DOHH2 (cell line): ENCODE measurements around the gene ZRANB1.

Experiments used
- CTCF ChIP-seq: fragments of 200-600 bp; sonication (generic); IDR thresholded peaks from one replicate; pipeline ENCODE4 v1.5.1; 2014; ENCODE audit warnings: antibody characterized with exemption, mild to moderate bottlenecking, low read depth, low read length; ENCODE audit not compliant: poor library complexity, severe bottlenecking
- EZH2phosphoT487 ChIP-seq: fragments of 200-600 bp; sonication (generic); IDR thresholded peaks from 2 replicates; pipeline ENCODE4 v1.6.1; 2017; ENCODE audit warnings: borderline replicate concordance, mild to moderate bottlenecking, antibody characterized with exemption, low read length, moderate library complexity, mixed read lengths

DNA sequence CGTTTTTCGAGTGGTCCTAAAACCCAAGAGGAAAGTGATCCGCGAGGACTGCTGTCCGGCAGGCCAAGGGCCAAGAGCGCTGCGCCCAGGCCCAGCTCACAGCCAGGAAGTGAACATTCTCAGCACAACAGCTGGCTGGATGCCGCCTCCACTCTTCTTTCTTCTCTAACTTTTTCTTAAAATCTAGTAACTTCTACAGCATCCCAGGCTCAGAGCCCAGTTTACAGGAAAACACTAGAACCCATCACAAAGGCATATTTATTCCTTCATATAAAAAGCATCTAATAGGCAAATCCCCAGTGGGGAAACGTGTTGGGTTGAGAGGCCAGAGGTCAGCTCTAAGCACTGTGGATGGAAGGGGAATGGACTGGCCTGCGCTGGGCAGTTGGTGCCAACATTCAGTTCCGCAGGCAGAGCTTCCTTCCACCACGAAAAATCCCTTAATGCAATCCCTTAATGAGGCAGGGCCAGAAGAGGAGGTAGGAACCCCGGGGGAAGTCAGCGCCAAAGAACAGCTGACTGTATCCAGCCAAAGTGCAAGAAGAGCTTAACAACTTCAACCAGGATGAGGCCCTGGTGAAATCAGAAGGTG, 74.8 kb downstream of the ZRANB1 start:
- no peak for TF ChIP-seq CTCF
- TF ChIP-seq EZH2phosphoT487, result no peak
